Measurements from ENCODE around the gene POU2AF1. TPM values are rescaled to one million over a fixed set of nuclear protein-coding genes. Genes with fewer than 3 reads are reported as not detected.

The POU2AF1 gene
- total and polyA plus RNA-seq, 2 of the 8 experiments (the other 6 are each of a cell fraction or from before 2014, with no cell fraction given) = not detected

DNA sequence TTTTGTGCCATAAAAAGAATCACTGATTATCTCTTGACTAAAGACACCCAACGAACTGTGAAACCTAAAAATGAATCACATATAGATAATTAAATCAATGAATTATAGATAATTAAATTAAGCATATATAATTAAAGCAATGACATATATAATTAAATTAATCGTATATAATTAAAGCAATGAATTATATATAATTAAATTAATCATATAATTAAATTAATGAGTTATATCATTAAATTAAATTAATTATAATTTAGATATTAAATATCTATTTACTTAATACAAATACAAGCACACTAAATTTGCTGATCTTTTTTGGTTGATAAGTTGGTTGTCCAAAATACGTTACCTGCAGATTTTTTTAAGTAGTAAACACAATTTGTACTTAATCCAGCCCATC, 30.9 kb downstream of the POU2AF1 start (continued):
- no peak for TF ChIP-seq SRF (IDR thresholded peaks at IDR 0.05; ENCODE audit: low read depth, low read length)
- TF ChIP-seq RFX5 (IDR thresholded peaks at IDR 0.05; ENCODE audit: borderline replicate concordance, low read depth, low read length) = no peak
- TF ChIP-seq, protein P1, sequence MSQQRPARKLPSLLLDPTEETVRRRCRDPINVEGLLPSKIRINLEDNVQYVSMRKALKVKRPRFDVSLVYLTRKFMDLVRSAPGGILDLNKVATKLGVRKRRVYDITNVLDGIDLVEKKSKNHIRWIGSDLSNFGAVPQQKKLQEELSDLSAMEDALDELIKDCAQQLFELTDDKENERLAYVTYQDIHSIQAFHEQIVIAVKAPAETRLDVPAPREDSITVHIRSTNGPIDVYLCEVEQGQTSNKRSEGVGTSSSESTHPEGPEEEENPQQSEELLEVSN (IDR thresholded peaks at IDR 0.05) = no peak
- no peak for TF ChIP-seq PHF8 (conservative IDR thresholded peaks at IDR 0.05; ENCODE audit: low read depth, low read length)

Measured in H1 (cell line).